ENCODE measurements around the gene PRKCH.

- TF ChIP-seq, protein P1, sequence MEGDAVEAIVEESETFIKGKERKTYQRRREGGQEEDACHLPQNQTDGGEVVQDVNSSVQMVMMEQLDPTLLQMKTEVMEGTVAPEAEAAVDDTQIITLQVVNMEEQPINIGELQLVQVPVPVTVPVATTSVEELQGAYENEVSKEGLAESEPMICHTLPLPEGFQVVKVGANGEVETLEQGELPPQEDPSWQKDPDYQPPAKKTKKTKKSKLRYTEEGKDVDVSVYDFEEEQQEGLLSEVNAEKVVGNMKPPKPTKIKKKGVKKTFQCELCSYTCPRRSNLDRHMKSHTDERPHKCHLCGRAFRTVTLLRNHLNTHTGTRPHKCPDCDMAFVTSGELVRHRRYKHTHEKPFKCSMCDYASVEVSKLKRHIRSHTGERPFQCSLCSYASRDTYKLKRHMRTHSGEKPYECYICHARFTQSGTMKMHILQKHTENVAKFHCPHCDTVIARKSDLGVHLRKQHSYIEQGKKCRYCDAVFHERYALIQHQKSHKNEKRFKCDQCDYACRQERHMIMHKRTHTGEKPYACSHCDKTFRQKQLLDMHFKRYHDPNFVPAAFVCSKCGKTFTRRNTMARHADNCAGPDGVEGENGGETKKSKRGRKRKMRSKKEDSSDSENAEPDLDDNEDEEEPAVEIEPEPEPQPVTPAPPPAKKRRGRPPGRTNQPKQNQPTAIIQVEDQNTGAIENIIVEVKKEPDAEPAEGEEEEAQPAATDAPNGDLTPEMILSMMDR (IDR thresholded peaks at IDR 0.05), result no peak
- TF ChIP-seq POLR2A (IDR thresholded peaks at IDR 0.05), result no peak
- no peak for TF ChIP-seq POLR2AphosphoS5 (IDR thresholded peaks at IDR 0.05)
Measured at GRCh38 chr14:61538464-61539022, 217.2 kb downstream of the PRKCH start.

Measured in breast epithelium (tissue), 3 donors.